COLO668 (cell line): ENCODE measurements around the gene IMPDH1.
"Not testable (repeated sequence)": the region's sequence is repeated elsewhere in the genome, so short reads cannot be mapped to it uniquely, and the experiment has no call there.

Experiments used
- DNase-seq: peaks from one replicate; lab custom pipeline; 2025; ENCODE audit not compliant: unreplicated experiment; lab: John Stamatoyannopoulos, UW

The IMPDH1 gene

DNA sequence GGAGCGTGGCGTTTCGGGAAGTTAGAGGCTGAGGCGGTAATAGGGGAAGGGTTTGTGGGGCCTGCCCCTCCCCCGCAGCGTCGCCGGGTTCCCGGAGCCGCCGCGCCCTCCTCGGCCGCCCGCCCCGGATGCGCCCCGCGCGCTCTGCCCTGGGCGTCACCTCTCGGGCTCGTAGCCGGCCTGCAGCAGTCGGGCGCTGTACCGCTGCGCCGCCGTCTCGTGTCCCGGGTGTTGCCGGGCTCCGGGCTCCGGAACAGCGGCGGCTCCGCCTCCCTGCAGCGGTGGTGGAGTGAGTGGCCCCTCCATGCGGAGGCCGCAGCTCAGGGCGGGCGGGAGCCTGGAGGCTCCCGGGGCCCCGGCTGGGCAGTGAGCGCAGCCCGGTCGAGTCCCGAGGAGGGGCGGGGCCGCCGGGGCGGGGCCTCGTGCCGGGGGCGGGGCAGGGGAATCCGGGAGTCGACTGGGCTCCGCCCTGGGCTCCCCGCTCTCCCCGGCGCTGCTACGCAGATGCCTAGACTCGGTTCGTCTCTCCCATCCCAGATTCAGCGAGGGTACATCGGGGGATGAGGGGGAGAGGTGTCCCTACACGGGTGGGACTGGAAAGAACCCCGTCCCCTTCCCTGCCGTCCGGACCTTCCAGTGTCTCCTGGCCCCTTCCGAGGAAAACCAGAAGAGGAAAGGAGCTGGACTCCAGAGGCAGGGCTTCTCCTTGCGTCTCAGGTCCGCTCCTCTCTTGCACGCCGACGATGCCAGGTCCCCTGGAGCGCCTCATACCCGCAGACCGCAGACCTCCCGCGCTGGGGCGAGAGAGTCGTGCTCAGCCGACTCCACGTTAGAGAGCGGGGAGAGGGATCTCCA, at the start of gene IMPDH1:
IMPDH1 (minus strand) TSS at position 387 of the 855 bp plus-strand sequence; CDS start at position 306, 81 bp downstream.
- DNase-seq: peak; percentile 87

DNA sequence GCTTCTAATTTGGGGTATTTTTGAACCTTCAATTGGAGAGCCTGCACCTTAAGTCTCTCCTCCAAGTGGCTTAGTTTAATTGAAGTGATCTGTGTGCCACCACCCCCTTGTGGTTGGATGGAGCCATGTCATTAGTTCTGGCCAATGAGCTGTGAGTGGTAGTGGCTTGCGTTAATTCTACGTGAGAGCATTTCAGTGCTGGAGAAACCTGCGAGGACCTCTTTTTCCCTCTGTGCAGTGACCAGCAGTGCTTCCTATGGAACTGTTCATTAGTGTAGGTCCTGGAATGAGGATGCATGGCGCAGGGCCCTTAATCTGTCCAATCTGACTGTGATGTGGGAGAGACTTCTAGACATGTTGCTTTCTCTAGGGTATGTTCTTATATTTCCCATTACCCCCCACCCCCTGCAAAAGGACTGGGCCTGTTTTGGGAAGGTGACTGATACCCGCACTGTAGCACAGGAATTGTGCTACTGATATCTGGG, 49.7 kb upstream of the IMPDH1 start:
- DNase-seq: peak; percentile 49

- no peak for DNase-seq
Measured at GRCh38 chr7:128458956-128459355, 49.2 kb upstream of the IMPDH1 start.

GRCh38 chr7:128457385-128457784, 47.6 kb upstream of the IMPDH1 start:
- not testable (repeated sequence) for DNase-seq

DNA sequence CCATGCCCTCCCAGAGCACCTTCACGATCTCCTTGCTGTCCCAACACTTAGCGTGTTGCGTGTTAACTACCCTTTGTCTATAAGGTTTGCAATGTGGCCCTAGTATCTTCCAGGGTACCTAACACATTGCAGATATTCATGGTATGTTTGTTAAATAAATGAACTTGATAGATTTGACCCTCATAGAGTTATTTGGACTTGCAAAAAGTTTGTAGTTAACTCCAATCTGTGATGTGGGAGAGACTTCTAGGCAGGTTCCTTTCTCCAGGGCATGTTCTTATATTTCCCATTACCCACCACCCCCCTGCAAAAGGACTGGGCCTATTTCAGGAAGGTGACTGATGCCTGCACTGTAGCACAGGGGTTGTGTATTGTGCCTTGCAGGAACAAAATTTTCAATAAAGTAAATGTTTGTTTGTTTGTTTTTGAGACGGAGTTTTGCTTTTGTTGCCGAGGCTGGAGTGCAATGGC, 46.5 kb upstream of the IMPDH1 start:
- no peak for DNase-seq

GRCh38 chr7:128455543-128456254, 45.9 kb upstream of the IMPDH1 start, which contains the start of gene HILPDA:
Gene HILPDA (plus strand): TSS chr7:128455878. CDS start chr7:128457269, 1,391 bp downstream.
- peak; percentile 97 for DNase-seq

GRCh38 chr7:128454808-128455542, 45.2 kb upstream of the IMPDH1 start:
- DNase-seq: no peak

DNA sequence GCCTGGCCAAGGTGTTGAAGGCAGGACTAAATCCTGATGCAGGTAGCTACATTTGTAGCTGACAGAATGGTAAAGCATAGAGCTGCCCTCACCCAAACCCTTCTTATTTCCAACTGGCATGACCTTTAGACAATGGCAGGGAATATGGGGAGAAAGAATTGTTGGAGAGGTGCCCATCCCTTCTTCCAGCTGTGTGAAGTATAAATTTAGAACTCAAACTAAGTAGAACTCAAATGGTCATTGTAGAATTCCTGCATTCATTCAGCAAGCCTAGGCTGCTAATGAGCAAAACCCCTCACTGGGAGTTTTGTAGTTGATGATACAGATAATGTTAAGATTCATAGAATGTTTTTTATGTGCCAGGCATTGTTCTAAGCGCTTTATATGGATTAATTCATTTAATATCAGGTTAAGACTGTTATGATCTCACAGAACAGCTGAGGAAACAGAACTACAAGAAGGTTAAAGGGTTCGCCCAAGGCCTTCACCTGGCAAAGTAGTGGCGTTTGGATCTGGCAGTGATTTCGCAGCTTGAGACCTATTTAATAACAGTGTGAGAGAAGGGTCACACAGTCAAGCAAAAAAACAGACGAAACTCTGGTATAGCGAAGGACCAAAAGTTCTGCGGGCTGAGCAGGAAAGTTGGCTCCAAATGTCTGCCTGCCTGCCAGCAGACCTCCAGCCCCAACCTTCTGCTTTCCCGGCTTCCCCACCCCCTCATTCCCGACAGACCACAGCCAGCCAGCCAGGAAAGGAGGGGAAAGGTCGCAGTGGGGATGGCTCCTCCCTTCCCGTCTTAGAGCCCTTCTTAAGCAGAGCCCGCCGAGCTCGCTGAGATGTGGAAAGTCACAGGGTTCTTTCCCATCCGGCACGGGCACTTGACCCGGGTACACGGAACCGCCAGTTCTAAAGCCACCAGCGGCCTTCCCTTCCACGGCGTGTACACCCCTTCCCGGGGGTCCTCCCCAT, 44.3 kb upstream of the IMPDH1 start:
- no peak for DNase-seq

DNA sequence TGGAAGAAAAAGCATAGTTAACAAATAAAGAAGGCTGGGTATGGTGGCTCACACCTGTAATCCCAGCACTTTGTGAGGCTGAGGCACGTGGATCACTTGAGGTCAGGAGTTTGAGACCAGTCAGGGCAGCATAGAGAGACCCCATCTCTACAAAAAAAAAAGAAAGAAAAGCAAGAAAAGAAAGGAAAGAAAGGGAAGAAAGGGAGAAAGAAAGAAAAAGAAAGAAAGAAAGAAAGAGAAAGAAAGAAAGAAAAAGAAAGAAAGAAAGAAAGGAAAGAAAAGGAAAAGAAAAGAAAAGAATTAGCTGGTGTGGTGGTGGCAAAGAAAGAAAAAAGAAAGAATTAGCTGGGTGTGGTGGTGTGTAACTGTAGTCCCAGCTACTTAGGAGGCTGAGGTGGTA, 42.8 kb upstream of the IMPDH1 start:
- DNase-seq: no peak

DNA sequence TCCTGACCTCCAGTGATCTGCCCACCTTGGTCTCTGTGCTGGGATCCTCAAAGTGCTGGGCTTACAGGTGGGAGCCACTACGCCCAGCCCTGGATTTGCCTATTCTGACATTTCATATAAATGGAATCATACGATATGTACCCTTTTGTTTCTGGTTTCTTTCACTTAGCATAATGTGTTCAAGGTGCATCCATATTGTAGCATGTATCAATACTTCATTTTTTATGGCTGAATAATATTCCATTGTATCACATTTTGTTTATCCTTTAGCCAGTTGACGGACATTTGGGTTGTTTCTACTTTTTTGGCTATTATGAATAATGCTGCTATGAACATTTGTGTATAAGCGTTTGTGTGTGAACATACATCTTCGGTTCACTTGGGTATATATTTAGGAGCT, 41.1 kb upstream of the IMPDH1 start:
- no peak for DNase-seq

GRCh38 chr7:128450409-128450808, 40.6 kb upstream of the IMPDH1 start:
- DNase-seq: no peak

- DNase-seq: no peak
Measured at GRCh38 chr7:128448751-128449302, 39.0 kb upstream of the IMPDH1 start.

- no peak for DNase-seq
Measured at GRCh38 chr7:128447941-128448564, 38.3 kb upstream of the IMPDH1 start.

GRCh38 chr7:128446306-128446705, 36.5 kb upstream of the IMPDH1 start:
- DNase-seq: no peak

DNA sequence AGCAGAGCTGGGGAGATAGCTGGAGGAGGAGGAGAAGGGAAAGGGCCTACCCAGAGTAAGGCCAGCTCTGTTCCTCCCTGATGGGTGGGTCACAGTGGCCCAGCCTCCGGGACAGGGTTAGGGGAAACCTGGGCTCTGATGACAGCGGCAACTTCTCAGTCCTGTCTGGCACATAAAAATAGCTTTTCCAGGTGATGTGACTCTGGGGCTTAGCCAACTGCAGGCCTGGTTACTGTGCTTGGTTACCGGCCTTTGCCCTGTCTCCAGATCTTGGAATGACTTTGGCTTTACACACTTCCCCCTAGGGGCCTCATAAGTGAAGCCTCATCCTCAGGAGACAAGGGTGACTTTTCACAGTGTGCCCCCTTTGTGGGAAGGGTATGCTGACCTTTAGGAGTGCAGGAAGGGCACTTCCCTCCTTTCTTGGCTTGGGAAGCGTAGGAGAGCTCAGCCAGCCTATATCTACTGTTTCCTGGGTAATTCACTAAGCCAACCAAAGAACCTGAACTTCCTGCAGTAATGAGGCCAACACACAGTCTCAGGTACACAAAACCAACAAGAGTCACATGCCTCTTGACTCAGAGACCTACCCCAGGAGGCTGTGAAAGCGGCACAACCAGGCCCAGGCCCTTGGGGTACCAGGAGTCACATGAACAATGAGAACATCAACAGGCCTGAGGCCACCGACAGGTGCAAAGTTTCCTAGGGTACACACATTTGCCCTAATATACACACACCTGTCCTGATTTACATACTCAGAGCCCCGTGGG, 34.2 kb upstream of the IMPDH1 start:
- DNase-seq: peak; percentile 94

GRCh38 chr7:128442356-128442755, 32.6 kb upstream of the IMPDH1 start:
- DNase-seq: no peak

- DNase-seq: no peak
Measured at GRCh38 chr7:128437426-128438332, 27.9 kb upstream of the IMPDH1 start.

GRCh38 chr7:128435327-128435686, 25.5 kb upstream of the IMPDH1 start:
- no peak for DNase-seq
